ENCODE data around the gene PFDN5.
"Not testable (repeated sequence)": the region's sequence is repeated elsewhere in the genome, so short reads cannot be mapped to it uniquely, and the experiment has no call there.

PFDN5 gene

GRCh38 chr12:53330671-53331070 lies 35.3 kb downstream of the PFDN5 start:
- no peak for DNase-seq

GRCh38 chr12:53332339-53332738 lies 37.0 kb downstream of the PFDN5 start:
- not testable (repeated sequence) for DNase-seq

DNA sequence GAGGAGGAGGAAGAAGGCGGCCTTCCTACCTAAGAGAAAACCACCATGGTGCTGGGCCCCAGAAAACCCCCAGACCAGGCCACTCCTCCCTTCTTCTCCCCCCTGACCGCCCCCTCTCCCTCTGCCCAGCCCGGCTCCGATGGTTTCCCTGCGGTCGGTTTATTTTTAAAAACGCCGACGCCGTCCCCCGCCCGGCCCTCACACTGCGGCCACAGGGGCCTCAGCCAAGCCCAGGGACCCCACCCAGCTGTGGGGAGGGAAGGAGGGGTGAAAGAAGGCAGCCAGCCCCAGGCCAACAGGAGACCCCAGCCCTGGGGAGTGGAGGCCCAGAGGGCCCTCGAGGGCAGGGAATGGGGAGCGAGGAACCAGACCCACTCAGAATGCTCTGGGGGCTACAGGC lies 37.4 kb downstream of the PFDN5 start:
- no peak for DNase-seq

GRCh38 chr12:53333289-53333688 lies 37.9 kb downstream of the PFDN5 start:
- DNase-seq = no peak

DNA sequence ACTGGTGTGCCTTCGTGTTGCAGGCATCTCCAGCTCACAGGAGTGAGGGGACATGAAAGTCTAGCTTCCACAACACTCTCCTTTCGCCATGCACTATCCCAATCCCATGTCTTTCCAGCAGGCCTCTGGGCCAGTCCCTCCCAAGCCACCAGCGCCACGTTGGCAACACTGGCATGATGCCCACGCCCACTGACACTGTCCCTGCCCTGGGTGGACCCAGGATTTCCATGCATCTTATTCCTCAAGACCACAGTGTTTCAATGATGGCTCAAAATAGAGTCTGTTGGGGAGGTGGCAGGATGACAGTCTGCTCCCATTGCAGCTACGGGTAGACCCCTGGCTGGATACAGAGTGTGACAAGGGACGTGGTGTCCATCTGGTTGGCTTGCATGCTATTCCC lies 38.5 kb downstream of the PFDN5 start:
- no peak for DNase-seq

DNA sequence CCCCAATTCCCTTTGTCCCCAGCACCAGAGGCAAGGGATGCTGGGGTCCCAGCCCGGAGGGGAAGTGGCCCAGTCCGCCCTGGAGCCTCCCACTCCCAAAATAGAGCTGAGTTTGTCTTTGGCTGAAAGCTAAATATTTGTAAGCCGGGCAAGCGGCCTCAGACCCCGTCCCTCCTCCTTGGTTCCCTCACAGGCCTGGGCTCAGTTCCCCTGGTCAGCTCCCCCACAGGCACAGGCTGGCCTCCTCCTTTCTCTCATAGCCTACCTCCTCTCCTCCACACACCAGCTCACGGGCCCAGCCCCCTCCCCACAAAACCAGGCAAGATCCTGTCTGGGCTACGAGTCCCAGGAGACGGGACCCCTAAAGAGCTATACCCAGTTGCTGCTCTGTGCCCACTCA lies 39.5 kb downstream of the PFDN5 start:
- DNase-seq = no peak

- DNase-seq = no peak
Measured at GRCh38 chr12:53336181-53336681, 40.9 kb downstream of the PFDN5 start, which contains the start of gene SP7. SP7 (minus strand) TSS chr12:53336354; CDS start chr12:53335646, 708 bp downstream.

- no peak for DNase-seq
Measured at GRCh38 chr12:53338017-53338416, 42.7 kb downstream of the PFDN5 start.

- DNase-seq = no peak
Measured at GRCh38 chr12:53338916-53339315, 43.6 kb downstream of the PFDN5 start.

- DNase-seq = no peak
Measured at GRCh38 chr12:53340398-53340797, 45.1 kb downstream of the PFDN5 start.

GRCh38 chr12:53343449-53343848 lies 48.1 kb downstream of the PFDN5 start:
- no peak for DNase-seq

DNA sequence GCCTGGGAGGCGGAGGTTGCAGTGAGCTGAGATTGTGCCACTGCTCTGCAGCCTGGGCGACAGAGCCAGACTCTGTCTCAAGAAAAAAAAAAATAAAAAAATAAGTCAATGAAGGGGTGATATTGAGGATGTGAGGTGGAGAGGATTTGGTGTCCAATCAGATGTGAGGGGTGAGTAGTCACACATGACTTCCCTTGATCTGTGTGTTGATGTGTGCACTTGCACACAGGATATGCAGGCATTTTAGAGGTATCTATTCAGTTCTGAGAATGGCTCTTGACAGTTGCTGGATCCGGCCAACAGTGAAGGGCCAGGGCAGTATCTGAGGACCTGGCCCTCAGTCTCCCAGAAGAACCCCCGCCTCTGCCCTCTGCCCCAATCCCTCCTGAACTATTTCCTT lies 48.6 kb downstream of the PFDN5 start:
- DNase-seq = no peak

DNA sequence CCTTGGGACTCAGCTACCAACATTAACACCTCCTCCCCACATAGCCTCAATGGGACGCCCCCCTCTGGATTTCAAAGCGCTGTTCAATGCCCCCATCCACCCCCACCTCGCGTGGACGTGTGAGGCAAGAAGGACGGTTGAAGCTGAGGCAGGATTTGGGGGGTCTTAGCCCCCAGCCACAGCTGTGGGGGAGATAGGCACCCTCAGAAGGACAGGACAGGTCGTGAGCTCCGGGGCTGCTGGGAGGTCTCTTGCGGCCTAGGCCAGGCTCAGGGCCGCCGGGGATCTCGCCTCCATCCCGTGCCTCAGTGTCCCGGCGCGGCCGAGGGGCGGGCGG lies 49.1 kb downstream of the PFDN5 start:
- DNase-seq = no peak

GRCh38 chr12:53344824-53345485 lies 49.6 kb downstream of the PFDN5 start:
- peak; percentile 74 for DNase-seq

DNA sequence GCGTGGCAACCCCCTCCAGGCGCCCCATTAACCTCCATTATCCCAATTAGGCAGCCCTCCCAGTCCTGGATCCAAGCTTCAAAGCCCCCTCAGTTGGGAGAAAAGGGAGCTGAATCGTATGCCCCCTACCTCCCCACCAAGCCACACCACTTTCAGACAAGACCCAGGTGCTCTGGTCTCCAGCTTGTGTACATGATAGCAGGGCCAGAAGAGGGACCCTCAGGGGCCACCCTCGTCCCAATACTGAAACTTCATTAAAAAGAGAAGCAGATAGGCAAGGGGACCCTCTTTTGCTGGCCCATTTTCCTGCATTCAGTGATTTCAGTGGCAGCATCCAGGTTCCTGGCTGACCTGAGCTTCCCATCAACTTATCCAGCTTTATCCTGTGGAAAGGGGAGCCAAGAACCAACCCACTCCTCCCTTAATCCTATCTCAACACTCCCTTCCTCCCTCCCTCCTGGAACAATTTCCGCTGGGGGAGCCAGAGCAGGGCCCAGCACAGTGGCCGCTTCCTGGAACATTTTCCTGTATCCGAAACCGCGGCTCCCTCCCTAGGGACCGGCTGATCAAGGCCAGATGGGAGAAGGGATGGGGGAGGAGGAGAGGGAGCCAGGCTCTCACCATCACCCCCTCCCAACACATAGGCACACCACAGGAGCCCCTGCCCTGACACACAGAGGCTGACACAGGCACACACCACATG lies 50.3 kb downstream of the PFDN5 start:
- DNase-seq = no peak

GRCh38 chr12:53346491-53346890 lies 51.1 kb downstream of the PFDN5 start:
- DNase-seq = no peak

GRCh38 chr12:53347905-53348304 lies 52.6 kb downstream of the PFDN5 start:
- DNase-seq = no peak

Measured in 8988T (cell line).